ENCODE data around the gene SLX1B. TPM values are rescaled to one million over a fixed set of nuclear protein-coding genes. Genes with fewer than 3 reads are reported as not detected.
"Not testable (repeated sequence)": the region's sequence is repeated elsewhere in the genome, so short reads cannot be mapped to it uniquely, and the experiment has no call there.

Gene SLX1B
- total and polyA plus RNA-seq, 2 experiments from 2014 or later, result 2.9 to 65.9 TPM

- not testable (repeated sequence) for H3F3A ChIP-seq (replicated peaks; ENCODE audit: low read depth); H3K4me1 ChIP-seq (ENCODE audit: insufficient read depth); H4K20me1 ChIP-seq (replicated peaks; ENCODE audit: insufficient read depth); H3K4me3 ChIP-seq; H3K36me3 Mint-ChIP-seq (ENCODE audit: low read depth); H3K4me1 Mint-ChIP-seq; H3K4me2 ChIP-seq; DNase-seq (ENCODE audit: low spot score); H3K27ac ChIP-seq (ENCODE audit: low read depth); H2AFZ ChIP-seq; H3K27ac Mint-ChIP-seq; H3K79me2 ChIP-seq (replicated peaks; ENCODE audit: insufficient read depth); H3K9me2 ChIP-seq (ENCODE audit: insufficient read depth); H3K4me3 Mint-ChIP-seq; H3K27me3 ChIP-seq (ENCODE audit: insufficient read depth); H3K27me3 Mint-ChIP-seq (ENCODE audit: insufficient read depth, low read depth, poor library complexity); H3K36me3 ChIP-seq (ENCODE audit: insufficient read depth); H3K9me3 Mint-ChIP-seq
- ATAC-seq, result peak; percentile 57
Measured at GRCh38 chr16:29459706-29460646, 5.6 kb downstream of the SLX1B start, which contains the start of gene SULT1A4. TSS of gene SULT1A4 (plus strand) at chr16:29459913. CDS start at chr16:29461386, 1,473 bp downstream.

- not testable (repeated sequence) for H3K4me1 ChIP-seq (ENCODE audit: insufficient read depth); H3K27ac Mint-ChIP-seq; H3K36me3 Mint-ChIP-seq (ENCODE audit: low read depth); H3K27me3 ChIP-seq (ENCODE audit: insufficient read depth); H3K79me2 ChIP-seq (replicated peaks; ENCODE audit: insufficient read depth); DNase-seq (ENCODE audit: low spot score); H3K4me3 ChIP-seq; H3K4me2 ChIP-seq; H3K9me2 ChIP-seq (ENCODE audit: insufficient read depth); H3K4me1 Mint-ChIP-seq; H3K4me3 Mint-ChIP-seq; H3F3A ChIP-seq (replicated peaks; ENCODE audit: low read depth); H4K20me1 ChIP-seq (replicated peaks; ENCODE audit: insufficient read depth); H2AFZ ChIP-seq; H3K27ac ChIP-seq (ENCODE audit: low read depth); H3K9me3 Mint-ChIP-seq; H3K36me3 ChIP-seq (ENCODE audit: insufficient read depth); H3K27me3 Mint-ChIP-seq (ENCODE audit: insufficient read depth, low read depth, poor library complexity)
- ATAC-seq, result peak; percentile 46
Measured at GRCh38 chr16:29460647-29461030, 6.3 kb downstream of the SLX1B start.

DNA sequence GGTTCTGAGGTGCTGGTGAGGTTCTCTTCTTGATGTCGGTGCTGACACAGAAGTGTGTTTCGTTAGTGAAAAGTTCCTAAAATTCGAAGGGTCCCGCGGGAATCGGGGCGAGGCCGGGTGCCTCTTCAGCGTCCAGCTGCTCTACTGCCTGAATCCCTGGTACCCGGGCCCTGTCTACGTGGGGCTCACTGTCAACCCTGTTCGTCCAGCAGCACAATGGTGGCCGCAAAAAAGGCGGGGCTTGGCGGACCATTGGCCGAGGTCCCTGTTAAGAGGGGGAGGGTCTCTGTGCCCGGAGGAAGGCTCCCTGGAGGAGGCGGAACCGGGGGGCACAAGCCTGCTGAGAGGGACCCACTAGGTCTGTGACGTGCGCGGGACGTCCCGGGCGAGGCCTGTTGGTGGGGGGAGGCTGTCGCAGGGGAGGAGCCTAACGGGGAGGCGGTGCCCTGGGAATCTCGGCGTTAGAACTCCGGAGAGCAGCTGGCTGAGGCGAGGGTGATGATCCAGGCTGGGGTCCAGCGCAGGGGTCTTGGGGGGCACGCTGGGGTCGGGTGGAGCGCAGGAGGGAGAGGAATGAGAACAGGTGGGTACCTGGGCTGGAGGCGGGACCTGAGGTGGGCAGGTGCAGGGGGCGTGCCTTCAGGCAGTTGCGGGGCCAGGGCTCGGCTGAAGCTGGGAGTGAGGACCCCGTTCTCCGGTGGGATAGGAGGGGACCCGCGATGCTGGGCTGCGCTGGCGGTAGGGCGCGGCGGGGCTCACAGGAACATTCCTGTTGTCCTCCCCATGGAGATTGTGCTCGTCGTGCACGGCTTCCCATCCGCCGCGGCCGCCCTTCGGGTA is 11.9 kb downstream of the SLX1B start:
- not testable (repeated sequence) for H3K4me3 Mint-ChIP-seq; H2AFZ ChIP-seq; H3K27me3 ChIP-seq (ENCODE audit: insufficient read depth); H3K27me3 Mint-ChIP-seq (ENCODE audit: insufficient read depth, low read depth, poor library complexity); H3K4me1 Mint-ChIP-seq; H3K36me3 Mint-ChIP-seq (ENCODE audit: low read depth); DNase-seq (ENCODE audit: low spot score); H3K4me1 ChIP-seq (ENCODE audit: insufficient read depth); H4K20me1 ChIP-seq (replicated peaks; ENCODE audit: insufficient read depth); H3K9me2 ChIP-seq (ENCODE audit: insufficient read depth); H3K36me3 ChIP-seq (ENCODE audit: insufficient read depth); H3K27ac ChIP-seq (ENCODE audit: low read depth); H3K4me3 ChIP-seq; H3K27ac Mint-ChIP-seq; H3K4me2 ChIP-seq; H3K9me3 Mint-ChIP-seq; H3F3A ChIP-seq (replicated peaks; ENCODE audit: low read depth); H3K79me2 ChIP-seq (replicated peaks; ENCODE audit: insufficient read depth)
- peak; percentile 54 for ATAC-seq

- not testable (repeated sequence) for H3K4me3 Mint-ChIP-seq; H3K4me1 Mint-ChIP-seq; H3K27me3 Mint-ChIP-seq (ENCODE audit: insufficient read depth, low read depth, poor library complexity); H4K20me1 ChIP-seq (replicated peaks; ENCODE audit: insufficient read depth); H3K4me1 ChIP-seq (ENCODE audit: insufficient read depth); H2AFZ ChIP-seq; DNase-seq (ENCODE audit: low spot score); H3F3A ChIP-seq (replicated peaks; ENCODE audit: low read depth); H3K36me3 Mint-ChIP-seq (ENCODE audit: low read depth); H3K27ac Mint-ChIP-seq; H3K36me3 ChIP-seq (ENCODE audit: insufficient read depth); H3K4me3 ChIP-seq; H3K9me3 Mint-ChIP-seq; H3K4me2 ChIP-seq; H3K27me3 ChIP-seq (ENCODE audit: insufficient read depth); H3K9me2 ChIP-seq (ENCODE audit: insufficient read depth); H3K27ac ChIP-seq (ENCODE audit: low read depth); H3K79me2 ChIP-seq (replicated peaks; ENCODE audit: insufficient read depth)
- peak; percentile 26 for ATAC-seq
Measured at GRCh38 chr16:29466904-29467303, 12.6 kb downstream of the SLX1B start.

DNA sequence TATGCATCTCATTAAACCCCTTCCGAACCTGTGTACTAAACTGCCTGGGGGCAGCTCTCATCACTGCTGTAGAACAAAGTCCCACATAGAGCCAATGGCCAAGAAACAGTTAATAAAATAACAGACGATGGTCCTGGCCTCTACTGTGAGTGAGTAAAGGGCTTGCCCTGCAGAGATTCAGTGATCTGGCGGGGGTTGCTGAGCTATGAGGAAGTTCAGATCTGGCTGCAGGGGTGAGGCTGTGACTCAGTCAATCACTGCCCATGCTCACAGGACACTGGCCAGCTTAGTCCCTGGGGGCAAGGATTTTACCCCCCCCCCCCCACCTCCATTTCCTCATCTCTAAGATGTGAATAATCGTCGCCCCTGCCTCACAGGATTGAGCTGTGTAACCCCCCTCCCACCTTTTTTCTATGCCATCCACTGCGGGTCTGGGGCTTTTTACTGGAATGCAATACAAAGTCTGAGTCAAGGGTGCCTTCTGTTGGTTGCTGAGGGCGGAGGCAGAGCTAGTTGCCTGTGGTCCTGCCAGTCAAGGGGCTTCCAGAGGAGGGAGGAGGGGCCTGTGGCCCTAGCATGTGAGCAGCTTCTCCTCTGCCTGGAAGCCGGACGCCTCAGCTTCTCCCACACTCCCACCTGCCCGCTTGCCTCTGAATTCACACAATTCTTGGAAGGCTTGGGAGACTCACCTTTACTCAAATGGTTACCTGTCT is 13.5 kb downstream of the SLX1B start:
- H3K9me3 Mint-ChIP-seq; H3K27ac ChIP-seq (ENCODE audit: low read depth); DNase-seq (ENCODE audit: low spot score); H3K9me2 ChIP-seq (ENCODE audit: insufficient read depth); H3K36me3 Mint-ChIP-seq (ENCODE audit: low read depth); H3K4me3 ChIP-seq; H4K20me1 ChIP-seq (replicated peaks; ENCODE audit: insufficient read depth); H3K27me3 Mint-ChIP-seq (ENCODE audit: insufficient read depth, low read depth, poor library complexity); H3K4me1 ChIP-seq (ENCODE audit: insufficient read depth); H3K79me2 ChIP-seq (replicated peaks; ENCODE audit: insufficient read depth); H3K36me3 ChIP-seq (ENCODE audit: insufficient read depth); H3F3A ChIP-seq (replicated peaks; ENCODE audit: low read depth); H3K4me1 Mint-ChIP-seq; H3K4me3 Mint-ChIP-seq; H3K27me3 ChIP-seq (ENCODE audit: insufficient read depth); H3K27ac Mint-ChIP-seq; H2AFZ ChIP-seq; H3K4me2 ChIP-seq: not testable (repeated sequence)
- ATAC-seq, result peak; percentile 75

DNA sequence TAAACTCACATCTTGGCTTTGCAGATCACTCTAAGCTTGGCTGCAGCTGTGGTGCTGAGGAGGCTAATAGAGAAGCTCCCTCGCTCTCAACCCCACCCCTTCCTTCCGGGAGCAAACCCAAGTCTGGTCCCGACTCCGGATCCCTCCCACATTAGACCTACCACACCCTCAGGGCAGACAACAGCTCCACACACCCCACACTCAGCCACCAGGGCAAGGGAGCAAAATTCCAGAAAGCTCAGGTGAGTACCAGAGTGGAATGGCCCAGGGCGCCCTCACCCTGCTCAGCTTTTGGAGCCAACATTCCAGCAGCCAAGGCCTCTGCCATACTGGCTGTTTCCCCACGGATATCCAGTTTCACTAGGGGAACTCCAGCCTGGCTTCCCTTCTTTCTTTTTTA is 15.3 kb downstream of the SLX1B start:
- not testable (repeated sequence) for H3K27me3 ChIP-seq (ENCODE audit: insufficient read depth); H3K79me2 ChIP-seq (replicated peaks; ENCODE audit: insufficient read depth); H3K36me3 ChIP-seq (ENCODE audit: insufficient read depth); H3K4me1 Mint-ChIP-seq; H3F3A ChIP-seq (replicated peaks; ENCODE audit: low read depth); H3K4me2 ChIP-seq; H3K27me3 Mint-ChIP-seq (ENCODE audit: insufficient read depth, low read depth, poor library complexity); H3K4me3 ChIP-seq; H4K20me1 ChIP-seq (replicated peaks; ENCODE audit: insufficient read depth); H3K9me3 Mint-ChIP-seq; H2AFZ ChIP-seq; H3K4me3 Mint-ChIP-seq; H3K9me2 ChIP-seq (ENCODE audit: insufficient read depth); H3K27ac ChIP-seq (ENCODE audit: low read depth); H3K4me1 ChIP-seq (ENCODE audit: insufficient read depth); DNase-seq (ENCODE audit: low spot score); H3K27ac Mint-ChIP-seq; H3K36me3 Mint-ChIP-seq (ENCODE audit: low read depth)
- ATAC-seq, result peak; percentile 8

Measured in GM23338 (cell line).